ENCODE data around the gene MACF1.

GRCh38 chr1:39500862-39501389, 296.4 kb downstream of the MACF1 start:
- TF ChIP-seq CTCF (IDR thresholded peaks at IDR 0.05) (no peak), EZH2 (IDR thresholded peaks at IDR 0.05) (no peak)

All from neural progenitor cell (in vitro differentiated cells).